OCI-LY1 (cell line): ENCODE measurements around the gene JPH3.

Experiments
- H2AFZ ChIP-seq: fragments of 200-600 bp; sonication (generic), shearing (Covaris generic); 2 replicates; pipeline ENCODE4 v1.6.0; 2014; ENCODE audit warnings: antibody characterized with exemption, mild to moderate bottlenecking, low read length
- H3F3A ChIP-seq: fragments of 200-600 bp; sonication (generic), shearing (Covaris generic); 2 replicates; pipeline ENCODE4 v1.6.0; 2014; ENCODE audit warnings: mild to moderate bottlenecking, antibody characterized with exemption, low read length, moderate library complexity; ENCODE audit not compliant: insufficient read depth
- H3K27ac ChIP-seq: fragments of 200-600 bp; sonication (generic); 2 replicates; pipeline ENCODE4 v1.5.1; 2014; ENCODE audit warnings: low read length, mixed run types, mild to moderate bottlenecking, low read depth; ENCODE audit not compliant: poor library complexity, severe bottlenecking
- H3K27me3 ChIP-seq: fragments of 200-600 bp; sonication (generic); 2 replicates; pipeline ENCODE4 v1.6.0; 2014; ENCODE audit warnings: antibody characterized with exemption, mild to moderate bottlenecking, low read length, moderate library complexity; ENCODE audit not compliant: insufficient read depth
- H3K36me3 ChIP-seq: fragments of 200-600 bp; sonication (generic); 2 replicates; pipeline ENCODE4 v1.6.1; 2014; ENCODE audit warnings: mild to moderate bottlenecking, antibody characterized with exemption, low read length, moderate library complexity, mixed read lengths; ENCODE audit not compliant: insufficient read depth
- H3K4me1 ChIP-seq: fragments of 200-600 bp; sonication (generic); 2 replicates; pipeline ENCODE4 v1.5.1; 2014; ENCODE audit warnings: mild to moderate bottlenecking, low read length, moderate library complexity; ENCODE audit not compliant: insufficient read depth, severe bottlenecking
- H3K4me2 ChIP-seq: fragments of 200-600 bp; sonication (generic), shearing (Covaris generic); 2 replicates; pipeline ENCODE4 v1.6.1; 2014; ENCODE audit warnings: low read length
- H3K4me3 ChIP-seq: fragments of 200-600 bp; sonication (generic); 2 replicates; pipeline ENCODE4 v1.5.1; 2014; ENCODE audit warnings: low read length, low read depth, mild to moderate bottlenecking, mixed read lengths; ENCODE audit not compliant: poor library complexity, severe bottlenecking
- H3K79me2 ChIP-seq: fragments of 200-600 bp; shearing (Covaris generic); 2 replicates; pipeline ENCODE4 v1.6.1; 2016; ENCODE audit warnings: mixed run types, low read length, mixed read lengths; ENCODE audit not compliant: insufficient read depth
- H3K9ac ChIP-seq: fragments of 200-600 bp; sonication (generic), shearing (Covaris generic); 2 replicates; pipeline ENCODE4 v1.6.1; 2014; ENCODE audit warnings: mild to moderate bottlenecking, low read length, mixed read lengths
- H3K9me2 ChIP-seq: fragments of 200-600 bp; sonication (generic), shearing (Covaris generic); 2 replicates; pipeline ENCODE4 v1.6.1; 2014; ENCODE audit warnings: low read depth, mild to moderate bottlenecking, low read length, mixed read lengths
- H3K9me3 ChIP-seq: fragments of 200-600 bp; shearing (Covaris generic); 2 replicates; pipeline ENCODE4 v1.6.1; 2014; ENCODE audit warnings: low read length, mixed read lengths
- H4K20me1 ChIP-seq: fragments of 200-600 bp; sonication (generic), shearing (Covaris generic); 2 replicates; pipeline ENCODE4 v1.6.0; 2016; ENCODE audit warnings: mild to moderate bottlenecking, low read length; ENCODE audit not compliant: insufficient read depth
- CTCF ChIP-seq: fragments of 200-600 bp; sonication (generic), shearing (Covaris generic); IDR thresholded peaks from 2 replicates; pipeline ENCODE4 v1.5.1; 2017; ENCODE audit warnings: mild to moderate bottlenecking, antibody characterized with exemption, low read length, moderate library complexity, mixed read lengths
- EZH2 ChIP-seq: fragments of 200-600 bp; sonication (generic), shearing (Covaris generic); IDR thresholded peaks from 2 replicates; pipeline ENCODE4 v1.8.0; 2017; ENCODE audit warnings: borderline replicate concordance, mixed run types, mild to moderate bottlenecking, antibody characterized with exemption, low read length, moderate library complexity, mixed read lengths

Gene JPH3

GRCh38 chr16:87626401-87626800, 24.1 kb downstream of the JPH3 start:
- Histone ChIP-seq H3K4me2 (no peak overlapping the region), H2AFZ (no peak overlapping the region)

GRCh38 chr16:87626905-87627304, 24.6 kb downstream of the JPH3 start:
- Histone ChIP-seq H3K9me2 (no peaks in the 10 kb centered on the region), H3K4me2 (no peak overlapping the region), H3K9me3 (no peaks in the 10 kb centered on the region), H3K4me3 (no peak overlapping the region), H3K9ac (no peak overlapping the region), H3F3A (no peaks in the 10 kb centered on the region), H2AFZ (no peak overlapping the region), H3K36me3 (no peaks in the 10 kb centered on the region), H3K27me3 (peaks cover 11% of the 10 kb centered on the region; the same call in 1 of the 2 replicates), H4K20me1 (no peaks in the 10 kb centered on the region), H3K27ac (no peak overlapping the region), H3K79me2 (no peaks in the 10 kb centered on the region), H3K4me1 (no peaks in the 10 kb centered on the region)
- no peak for TF ChIP-seq CTCF
- no peak for TF ChIP-seq EZH2

More at GRCh38 chr16:87626401-87626800, 24.1 kb downstream of the JPH3 start:
- TF ChIP-seq CTCF (no peak), EZH2 (no peak)
- H3K9ac ChIP-seq = no peak overlapping the region
- no peaks in the 10 kb centered on the region for H3K79me2 ChIP-seq
- H3K27ac ChIP-seq = no peak overlapping the region
- no peaks in the 10 kb centered on the region for H4K20me1 ChIP-seq
- H3K27me3 ChIP-seq = peaks cover 10% of the 10 kb centered on the region
- no peaks in the 10 kb centered on the region for H3K9me2 ChIP-seq
- H3F3A ChIP-seq = no peaks in the 10 kb centered on the region
- no peaks in the 10 kb centered on the region for H3K4me1 ChIP-seq
- H3K9me3 ChIP-seq = no peaks in the 10 kb centered on the region
- no peak overlapping the region for H3K4me3 ChIP-seq
- H3K36me3 ChIP-seq = no peaks in the 10 kb centered on the region

- no peak for TF ChIP-seq EZH2
- TF ChIP-seq CTCF = no peak
- Histone ChIP-seq H4K20me1 (no peaks in the 10 kb centered on the region), H3K4me3 (no peak overlapping the region), H3K36me3 (no peaks in the 10 kb centered on the region), H3K4me2 (no peak overlapping the region), H3K4me1 (no peaks in the 10 kb centered on the region), H3F3A (no peaks in the 10 kb centered on the region), H3K9me2 (no peaks in the 10 kb centered on the region), H2AFZ (no peak overlapping the region), H3K9ac (no peak overlapping the region), H3K27ac (no peak overlapping the region), H3K27me3 (peaks cover 11% of the 10 kb centered on the region; the same call in 1 of the 2 replicates), H3K9me3 (no peaks in the 10 kb centered on the region), H3K79me2 (no peaks in the 10 kb centered on the region)
These were observed 25.4 kb downstream of the JPH3 start for GRCh38 chr16:87627542-87628245.
